WTC11 (cell line): ENCODE results near the gene RPGR. TPM values are rescaled to one million over a fixed set of nuclear protein-coding genes. Genes with fewer than 3 reads are reported as not detected.

ENCODE experiments used
- ATAC-seq: fragments of 200-7000 bp; cut with Tn5 transposase; 2 replicates; pipeline ENCODE4 v1.10.0; 2021; ENCODE audit warnings: mild to moderate bottlenecking, moderate library complexity
- CTCF ChIA-PET: fragments of 300-600 bp; sonication (Branson Sonifier 250); formaldehyde crosslinking; loops from one replicate; lab custom pipeline; 2021; ENCODE audit warnings: antibody characterized with exemption; lab: Charles Lee
- POLR2A ChIA-PET: fragments of 350-600 bp; sonication (Branson Sonifier 250); formaldehyde crosslinking; loops from one replicate; lab custom pipeline; 2021; ENCODE audit warnings: antibody characterized with exemption; lab: Charles Lee
- DNase-seq: peaks from one replicate; pipeline ENCODE4 v3.0.0; 2021; ENCODE audit warnings: low spot score
- H3K27ac Mint-ChIP-seq: 2 replicates; pipeline ENCODE4 v1.8.0; 2021; ENCODE audit warnings: mixed read lengths
- H3K27me3 Mint-ChIP-seq: 2 replicates; pipeline ENCODE4 v1.8.0; 2021; ENCODE audit warnings: low read depth, mild to moderate bottlenecking, moderate library complexity, mixed read lengths
- H3K36me3 Mint-ChIP-seq: 2 replicates; pipeline ENCODE4 v1.8.0; 2021; ENCODE audit warnings: mixed read lengths
- H3K4me1 Mint-ChIP-seq: 2 replicates; pipeline ENCODE4 v1.8.0; 2022; ENCODE audit warnings: mixed read lengths
- H3K4me3 Mint-ChIP-seq: 2 replicates; pipeline ENCODE4 v1.8.0; 2021; ENCODE audit warnings: mild to moderate bottlenecking, moderate library complexity, mixed read lengths
- H3K9me3 Mint-ChIP-seq: 2 replicates; pipeline ENCODE4 v1.8.0; 2021; ENCODE audit warnings: mixed read lengths
- AR ChIP-seq: fragments of 250-450 bp; sonication (Bioruptor Pico); IDR thresholded peaks from 2 replicates; pipeline ENCODE4 v1.9.0; 2021; ENCODE audit warnings: mild to moderate bottlenecking
- ARID4B ChIP-seq: sonication (generic); formaldehyde crosslinking; IDR thresholded peaks from 2 replicates; pipeline ENCODE4 v1.8.0; 2023; ENCODE audit warnings: missing genetic modification reagents, mild to moderate bottlenecking, borderline replicate concordance
- ATF2 ChIP-seq: sonication (generic); formaldehyde crosslinking; IDR thresholded peaks from 2 replicates; pipeline ENCODE4 v1.8.1; 2022; ENCODE audit warnings: low read depth, missing genetic modification reagents, borderline replicate concordance
- CTCF ChIP-seq: fragments of 200-600 bp; IDR thresholded peaks from 2 replicates; pipeline ENCODE4 v1.8.0; 2022; ENCODE audit warnings: antibody characterized with exemption
- FOXP1 ChIP-seq: sonication (generic); formaldehyde crosslinking; IDR thresholded peaks from 2 replicates; pipeline ENCODE4 v1.8.0; 2022; ENCODE audit warnings: missing genetic modification reagents, mild to moderate bottlenecking, moderate library complexity, borderline replicate concordance
- GTF2I ChIP-seq: fragments of 250-450 bp; sonication (Bioruptor Pico); conservative IDR thresholded peaks from 2 replicates; pipeline ENCODE4 v1.4.0; 2021; ENCODE audit warnings: mild to moderate bottlenecking
- JUN ChIP-seq: sonication (generic); formaldehyde crosslinking; IDR thresholded peaks from 2 replicates; pipeline ENCODE4 v1.8.0; 2023; ENCODE audit warnings: mild to moderate bottlenecking, missing genetic modification reagents
- NR1H2 ChIP-seq: sonication (generic); formaldehyde crosslinking; IDR thresholded peaks from 2 replicates; pipeline ENCODE4 v1.9.0; 2021; ENCODE audit warnings: mild to moderate bottlenecking, moderate library complexity, missing genetic modification reagents
- OVOL2 ChIP-seq: fragments of 250-450 bp; sonication (Bioruptor Pico); IDR thresholded peaks from 2 replicates; pipeline ENCODE4 v1.9.0; 2021; ENCODE audit warnings: mild to moderate bottlenecking, borderline replicate concordance
- SMAD3 ChIP-seq: sonication (generic); formaldehyde crosslinking; IDR thresholded peaks from 2 replicates; pipeline ENCODE4 v1.8.0; 2022; ENCODE audit warnings: missing genetic modification reagents, mild to moderate bottlenecking, borderline replicate concordance
- SOX15 ChIP-seq: fragments of 250-450 bp; sonication (Bioruptor Pico); IDR thresholded peaks from 2 replicates; pipeline ENCODE4 v1.9.0; 2021; ENCODE audit warnings: mild to moderate bottlenecking
- TEAD1 ChIP-seq: sonication (generic); formaldehyde crosslinking; IDR thresholded peaks from 2 replicates; pipeline ENCODE4 v1.8.0; 2022; ENCODE audit warnings: mild to moderate bottlenecking, missing genetic modification reagents
- TEAD4 ChIP-seq: sonication (generic); formaldehyde crosslinking; IDR thresholded peaks from 2 replicates; pipeline ENCODE4 v1.8.0; 2022; ENCODE audit warnings: mild to moderate bottlenecking, missing genetic modification reagents
- USF2 ChIP-seq: sonication (generic); formaldehyde crosslinking; IDR thresholded peaks from 2 replicates; pipeline ENCODE4 v1.8.1; 2023; ENCODE audit warnings: mild to moderate bottlenecking, missing genetic modification reagents, moderate library complexity
- ZNF121 ChIP-seq: sonication (generic); formaldehyde crosslinking; IDR thresholded peaks from 2 replicates; pipeline ENCODE4 v1.8.0; 2023; ENCODE audit warnings: missing genetic modification reagents
- ZNF219 ChIP-seq: sonication (generic); formaldehyde crosslinking; IDR thresholded peaks from 2 replicates; pipeline ENCODE4 v1.8.0; 2023; ENCODE audit warnings: missing genetic modification reagents, mild to moderate bottlenecking, borderline replicate concordance
- ZNF416 ChIP-seq: fragments of 250-450 bp; sonication (Bioruptor Pico); IDR thresholded peaks from 2 replicates; pipeline ENCODE4 v1.9.0; 2021; ENCODE audit warnings: mild to moderate bottlenecking, inconsistent platforms
- total RNA-seq: library from RNA; stranded (reverse); gene quantifications from 3 replicates; pipeline ENCODE4 v1.2.3, GENCODE V29; 2021
- TF ChIP-seq, protein P1 (sequence below): sonication (generic); formaldehyde crosslinking; IDR thresholded peaks from 2 replicates; pipeline ENCODE4 v1.8.1; 2023; ENCODE audit warnings: mild to moderate bottlenecking, moderate library complexity, missing genetic modification reagents
- TF ChIP-seq, protein P2 (sequence below): fragments of 250-450 bp; sonication (Bioruptor Pico); IDR thresholded peaks from 2 replicates; pipeline ENCODE4 v2.1.2; 2022; ENCODE audit warnings: mild to moderate bottlenecking, moderate library complexity
- TF ChIP-seq, protein P3 (sequence below): sonication (generic); formaldehyde crosslinking; IDR thresholded peaks from 2 replicates; pipeline ENCODE4 v1.8.0; 2023; ENCODE audit warnings: mild to moderate bottlenecking, missing genetic modification reagents

RPGR gene
- total RNA-seq, 1 experiment from 2014 or later: 10.7 TPM

DNA sequence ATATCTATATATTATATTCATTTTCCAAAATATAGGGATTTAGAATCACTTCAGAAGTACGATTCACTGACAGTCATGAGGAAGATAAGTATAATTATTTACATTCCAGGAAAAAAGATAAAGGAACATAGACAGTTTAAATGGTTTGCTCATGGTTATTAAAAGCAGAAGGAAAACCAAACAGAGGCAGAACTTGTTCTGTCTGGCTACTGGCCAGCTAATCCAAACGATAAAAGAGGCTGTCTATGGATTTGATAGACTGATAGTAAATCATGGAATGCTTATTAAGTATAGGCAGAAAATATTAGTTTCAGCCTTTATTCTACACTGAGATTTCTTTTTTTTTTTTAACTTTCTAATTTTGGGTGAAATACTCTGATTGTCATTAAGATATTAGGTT is 50.2 kb downstream of the RPGR start (continued):
- TF ChIP-seq ARID4B (CRISPR knock-in tag) (no peak), ZNF219 (CRISPR knock-in tag) (no peak), GTF2I (CRISPR knock-in tag) (no peak), ZNF121 (no peak), ZNF416 (CRISPR knock-in tag) (no peak), FOXP1 (CRISPR knock-in tag) (no peak)
- TF ChIP-seq, protein P1, sequence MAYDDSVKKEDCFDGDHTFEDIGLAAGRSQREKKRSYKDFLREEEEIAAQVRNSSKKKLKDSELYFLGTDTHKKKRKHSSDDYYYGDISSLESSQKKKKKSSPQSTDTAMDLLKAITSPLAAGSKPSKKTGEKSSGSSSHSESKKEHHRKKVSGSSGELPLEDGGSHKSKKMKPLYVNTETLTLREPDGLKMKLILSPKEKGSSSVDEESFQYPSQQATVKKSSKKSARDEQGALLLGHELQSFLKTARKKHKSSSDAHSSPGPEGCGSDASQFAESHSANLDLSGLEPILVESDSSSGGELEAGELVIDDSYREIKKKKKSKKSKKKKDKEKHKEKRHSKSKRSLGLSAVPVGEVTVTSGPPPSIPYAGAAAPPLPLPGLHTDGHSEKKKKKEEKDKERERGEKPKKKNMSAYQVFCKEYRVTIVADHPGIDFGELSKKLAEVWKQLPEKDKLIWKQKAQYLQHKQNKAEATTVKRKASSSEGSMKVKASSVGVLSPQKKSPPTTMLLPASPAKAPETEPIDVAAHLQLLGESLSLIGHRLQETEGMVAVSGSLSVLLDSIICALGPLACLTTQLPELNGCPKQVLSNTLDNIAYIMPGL (CRISPR knock-in tag): no peak

DNA sequence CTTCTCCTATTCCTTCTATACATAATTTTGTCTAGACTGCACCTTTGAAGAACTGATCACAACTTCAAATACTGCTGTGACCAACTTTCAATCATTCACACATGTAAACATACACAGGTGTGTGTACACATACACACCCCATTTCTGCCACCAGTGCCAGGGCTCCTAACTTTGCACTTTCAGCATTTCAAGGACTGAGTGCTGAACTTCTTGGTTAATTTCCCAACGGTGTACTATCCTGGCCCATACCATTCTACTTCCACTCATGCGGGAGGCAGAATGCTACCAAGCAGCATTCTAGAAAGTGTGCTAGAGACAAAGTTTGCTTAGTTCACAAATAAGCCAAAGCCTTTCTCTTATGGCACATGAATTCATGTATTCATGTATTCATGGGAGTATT is 51.2 kb downstream of the RPGR start:
- peaks cover 10% of the 10 kb centered on the region for H3K27me3 Mint-ChIP-seq
- H3K4me1 Mint-ChIP-seq: peaks cover 19% of the 10 kb centered on the region
- ATAC-seq: no peak
- ChIA-PET POLR2A (no interaction called here), CTCF (no interaction called here)
- DNase-seq: no peak
- no peaks in the 10 kb centered on the region for H3K9me3 Mint-ChIP-seq
- no peak overlapping the region for H3K27ac Mint-ChIP-seq
- no peak overlapping the region for H3K4me3 Mint-ChIP-seq
- no peaks in the 10 kb centered on the region for H3K36me3 Mint-ChIP-seq
- TF ChIP-seq USF2 (CRISPR knock-in tag) (no peak), CTCF (no peak), TEAD4 (CRISPR knock-in tag) (no peak), JUN (CRISPR knock-in tag) (no peak), OVOL2 (CRISPR knock-in tag) (no peak), SOX15 (CRISPR knock-in tag) (no peak), AR (CRISPR knock-in tag) (no peak), SMAD3 (CRISPR knock-in tag) (no peak), ATF2 (CRISPR knock-in tag) (no peak), NR1H2 (CRISPR knock-in tag) (no peak), ZNF416 (CRISPR knock-in tag) (no peak), TEAD1 (CRISPR knock-in tag) (no peak)
- TF ChIP-seq, protein P2, sequence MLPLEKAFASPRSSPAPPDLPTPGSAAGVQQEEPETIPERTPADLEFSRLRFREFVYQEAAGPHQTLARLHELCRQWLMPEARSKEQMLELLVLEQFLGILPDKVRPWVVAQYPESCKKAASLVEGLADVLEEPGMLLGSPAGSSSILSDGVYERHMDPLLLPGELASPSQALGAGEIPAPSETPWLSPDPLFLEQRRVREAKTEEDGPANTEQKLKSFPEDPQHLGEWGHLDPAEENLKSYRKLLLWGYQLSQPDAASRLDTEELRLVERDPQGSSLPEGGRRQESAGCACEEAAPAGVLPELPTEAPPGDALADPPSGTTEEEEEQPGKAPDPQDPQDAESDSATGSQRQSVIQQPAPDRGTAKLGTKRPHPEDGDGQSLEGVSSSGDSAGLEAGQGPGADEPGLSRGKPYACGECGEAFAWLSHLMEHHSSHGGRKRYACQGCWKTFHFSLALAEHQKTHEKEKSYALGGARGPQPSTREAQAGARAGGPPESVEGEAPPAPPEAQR (CRISPR knock-in tag): no peak
- TF ChIP-seq, protein P3, sequence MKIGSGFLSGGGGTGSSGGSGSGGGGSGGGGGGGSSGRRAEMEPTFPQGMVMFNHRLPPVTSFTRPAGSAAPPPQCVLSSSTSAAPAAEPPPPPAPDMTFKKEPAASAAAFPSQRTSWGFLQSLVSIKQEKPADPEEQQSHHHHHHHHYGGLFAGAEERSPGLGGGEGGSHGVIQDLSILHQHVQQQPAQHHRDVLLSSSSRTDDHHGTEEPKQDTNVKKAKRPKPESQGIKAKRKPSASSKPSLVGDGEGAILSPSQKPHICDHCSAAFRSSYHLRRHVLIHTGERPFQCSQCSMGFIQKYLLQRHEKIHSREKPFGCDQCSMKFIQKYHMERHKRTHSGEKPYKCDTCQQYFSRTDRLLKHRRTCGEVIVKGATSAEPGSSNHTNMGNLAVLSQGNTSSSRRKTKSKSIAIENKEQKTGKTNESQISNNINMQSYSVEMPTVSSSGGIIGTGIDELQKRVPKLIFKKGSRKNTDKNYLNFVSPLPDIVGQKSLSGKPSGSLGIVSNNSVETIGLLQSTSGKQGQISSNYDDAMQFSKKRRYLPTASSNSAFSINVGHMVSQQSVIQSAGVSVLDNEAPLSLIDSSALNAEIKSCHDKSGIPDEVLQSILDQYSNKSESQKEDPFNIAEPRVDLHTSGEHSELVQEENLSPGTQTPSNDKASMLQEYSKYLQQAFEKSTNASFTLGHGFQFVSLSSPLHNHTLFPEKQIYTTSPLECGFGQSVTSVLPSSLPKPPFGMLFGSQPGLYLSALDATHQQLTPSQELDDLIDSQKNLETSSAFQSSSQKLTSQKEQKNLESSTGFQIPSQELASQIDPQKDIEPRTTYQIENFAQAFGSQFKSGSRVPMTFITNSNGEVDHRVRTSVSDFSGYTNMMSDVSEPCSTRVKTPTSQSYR (CRISPR knock-in tag): no peak
